ENCODE measurements around the gene LAMA5. TPM values are rescaled to one million over a fixed set of nuclear protein-coding genes. Genes with fewer than 3 reads are reported as not detected.

LAMA5 gene
- total RNA-seq, 1 donor from 2014 or later, result 70.9 TPM

GRCh38 chr20:62412194-62413024 lies 45.3 kb upstream of the LAMA5 start:
- intact Hi-C loops (cut with micrococcal nuclease), result no loop called here

GRCh38 chr20:62411479-62412193 lies 44.5 kb upstream of the LAMA5 start:
- TF ChIP-seq CTCF (IDR thresholded peaks at IDR 0.05; ENCODE audit: borderline replicate concordance), result no peak
- peaks cover 21% of the 10 kb centered on the region for H3K27me3 ChIP-seq (ENCODE audit: low read depth)
- peaks cover 19% of the 10 kb centered on the region for H3K4me1 ChIP-seq
- intact Hi-C loops (cut with micrococcal nuclease), result no loop called here
- no peak overlapping the region for H3K27ac ChIP-seq (replicated peaks)
- no peaks in the 10 kb centered on the region for H3K9me3 ChIP-seq (replicated peaks)
- H3K36me3 ChIP-seq, result no peaks in the 10 kb centered on the region
- no peak for DNase-seq
- H3K4me3 ChIP-seq, result no peak overlapping the region

More at GRCh38 chr20:62412194-62413024, 45.3 kb upstream of the LAMA5 start:
- H3K9me3 ChIP-seq (replicated peaks), result no peaks in the 10 kb centered on the region
- no peaks in the 10 kb centered on the region for H3K36me3 ChIP-seq
- no peak for DNase-seq
- no peak for TF ChIP-seq CTCF (IDR thresholded peaks at IDR 0.05; ENCODE audit: borderline replicate concordance)
- peaks cover 27% of the 10 kb centered on the region for H3K27me3 ChIP-seq (ENCODE audit: low read depth)
- no peak overlapping the region for H3K4me3 ChIP-seq
- H3K27ac ChIP-seq (replicated peaks), result no peak overlapping the region
- H3K4me1 ChIP-seq, result peaks cover 16% of the 10 kb centered on the region

DNA sequence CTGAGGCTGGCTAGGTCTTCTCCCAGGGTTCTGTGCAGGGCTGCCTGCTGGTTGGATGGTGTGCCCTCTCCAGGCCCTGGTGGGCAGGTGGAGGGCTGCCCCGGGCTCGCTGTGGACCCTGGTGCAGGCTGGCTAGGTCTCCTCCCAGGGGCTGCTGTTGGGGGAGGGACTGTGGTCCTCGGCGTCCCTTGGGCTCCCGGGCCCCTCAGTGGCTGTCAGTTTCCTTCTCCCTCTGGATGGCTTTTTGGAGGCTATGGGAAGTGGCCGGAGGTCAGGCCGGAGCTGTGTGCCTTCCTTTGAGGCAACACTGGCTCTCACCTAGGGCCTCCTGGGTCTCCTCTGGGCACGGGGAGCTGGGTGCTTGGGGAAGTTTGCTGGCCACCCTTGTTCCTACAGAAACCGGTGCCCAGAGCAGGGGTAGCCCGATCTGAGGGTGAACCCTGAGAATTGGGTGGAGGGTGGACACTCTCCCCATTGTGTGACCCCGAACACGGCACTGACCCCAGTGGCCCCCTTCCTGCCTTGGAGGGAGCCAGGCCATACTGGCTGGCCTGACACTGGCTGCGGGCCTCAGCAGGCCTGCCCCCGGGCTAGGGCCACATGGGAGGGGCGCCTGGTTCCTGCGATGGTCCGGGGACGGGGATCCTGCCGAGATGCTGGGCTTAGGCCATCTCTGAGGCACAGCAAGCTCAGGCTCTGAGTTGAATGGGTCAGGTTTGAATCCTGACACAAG lies 43.8 kb upstream of the LAMA5 start:
- Histone ChIP-seq H3K9me3 (replicated peaks) (no peaks in the 10 kb centered on the region), H3K27ac (replicated peaks) (no peak overlapping the region), H3K27me3 (ENCODE audit: low read depth) (peaks cover 14% of the 10 kb centered on the region), H3K36me3 (no peaks in the 10 kb centered on the region), H3K4me1 (peaks cover 26% of the 10 kb centered on the region), H3K4me3 (no peak overlapping the region)
- intact Hi-C loops (cut with micrococcal nuclease), result no loop called here
- DNase-seq, result no peak
- no peak for TF ChIP-seq CTCF (IDR thresholded peaks at IDR 0.05; ENCODE audit: borderline replicate concordance)

DNA sequence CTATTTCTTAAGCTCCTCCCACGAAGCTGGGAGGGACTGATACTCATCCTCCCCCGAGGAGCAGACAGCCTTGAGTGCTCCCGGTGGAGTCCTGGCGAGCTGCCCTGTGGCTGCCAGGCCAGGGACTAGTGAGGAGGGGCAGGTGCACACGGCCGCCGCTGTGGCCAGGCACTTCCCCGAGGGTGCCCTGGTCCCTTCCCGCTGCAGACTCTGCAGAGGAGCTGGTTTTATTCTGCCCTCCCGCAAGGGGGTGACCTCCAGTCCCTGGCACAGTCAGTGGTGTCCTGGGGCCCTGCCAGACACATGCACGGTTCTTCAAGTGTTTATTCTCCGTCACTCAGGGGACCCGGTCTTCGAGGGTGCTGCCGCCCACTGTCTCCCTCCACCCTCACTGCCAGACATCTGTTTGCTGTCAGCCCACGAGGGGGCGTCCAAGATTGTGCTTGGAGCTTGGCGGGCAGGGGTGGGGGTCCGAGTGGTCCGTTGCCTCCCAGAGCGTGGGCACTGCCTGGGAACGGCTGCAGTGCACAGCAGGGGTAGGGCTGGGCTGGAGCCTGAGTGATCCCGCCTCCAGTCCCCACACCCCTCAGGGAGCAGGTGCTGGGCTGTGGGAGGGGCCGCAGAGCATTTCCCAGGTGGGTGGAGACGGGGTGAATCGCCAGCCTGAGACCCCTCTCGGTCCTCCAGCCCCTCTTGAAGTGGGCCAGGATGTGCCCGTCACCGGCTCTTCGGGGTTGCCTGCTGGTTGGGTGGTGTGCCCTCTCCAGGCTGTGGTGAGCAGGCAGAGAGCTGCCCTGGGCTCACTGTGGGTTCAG lies 43.0 kb upstream of the LAMA5 start:
- no peak overlapping the region for H3K27ac ChIP-seq (replicated peaks)
- intact Hi-C loops (cut with micrococcal nuclease), result no loop called here

More for the DNA sequence above, 43.0 kb upstream of the LAMA5 start:
- H3K4me3 ChIP-seq, result no peak overlapping the region
- no peaks in the 10 kb centered on the region for H3K36me3 ChIP-seq
- peaks cover 6% of the 10 kb centered on the region for H3K27me3 ChIP-seq (ENCODE audit: low read depth)
- H3K9me3 ChIP-seq (replicated peaks), result no peaks in the 10 kb centered on the region
- peak; percentile 43 for DNase-seq
- TF ChIP-seq CTCF (IDR thresholded peaks at IDR 0.05; ENCODE audit: borderline replicate concordance), result peak; percentile 66
- peaks cover 34% of the 10 kb centered on the region for H3K4me1 ChIP-seq
